NCI-H2171 treated with DMSO at 0.1 percent for 48 hours (cell line): ENCODE measurements around the gene APOD.
"Not testable (repeated sequence)": the region's sequence is repeated elsewhere in the genome, so short reads cannot be mapped to it uniquely, and the experiment has no call there.

ENCODE experiments used
- DNase-seq: peaks from one replicate; lab custom pipeline; 2025; lab: John Stamatoyannopoulos, UW

APOD gene

DNA sequence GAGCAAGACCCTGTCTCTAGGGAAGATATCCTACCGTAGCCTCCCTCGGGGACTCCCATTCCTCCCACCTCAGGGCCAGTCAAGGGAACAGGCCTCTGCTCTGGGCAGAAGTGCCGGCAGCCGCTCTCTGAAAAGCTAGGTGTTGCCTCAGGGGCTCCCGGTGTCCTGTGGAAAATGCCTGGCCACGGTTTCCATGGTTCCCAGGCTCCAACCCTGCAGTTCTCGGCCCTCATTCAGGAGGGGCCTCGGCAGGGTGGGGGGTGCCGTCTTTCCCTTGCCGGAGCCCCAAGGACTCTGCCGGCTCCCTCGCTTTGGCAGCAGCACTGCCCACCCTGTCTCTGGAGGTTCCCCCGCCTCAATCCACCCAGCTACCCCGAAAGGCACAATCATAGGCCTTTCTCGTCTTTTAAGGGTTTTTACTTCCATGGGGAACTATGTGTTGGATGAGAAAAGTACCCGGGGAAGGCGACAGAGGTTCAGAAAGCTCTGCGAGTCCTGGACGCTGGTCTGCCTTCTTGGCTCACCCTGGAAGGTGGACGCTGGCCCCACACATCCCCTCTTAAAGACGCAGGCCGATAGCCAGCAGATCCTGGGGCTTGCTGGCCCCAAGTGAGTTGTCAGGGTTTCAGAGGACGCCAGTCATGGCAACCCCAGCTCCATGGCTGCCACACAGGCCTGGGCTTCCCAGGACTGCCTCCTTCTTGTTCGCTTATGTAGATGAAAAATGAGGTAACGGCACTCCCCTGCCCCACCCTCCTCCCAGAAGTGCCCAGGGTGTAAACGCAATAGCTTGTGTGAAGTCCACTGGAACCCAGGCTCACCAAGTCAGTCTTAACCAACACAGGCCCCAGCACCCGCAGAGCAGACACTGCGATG lies 34.3 kb upstream of the APOD start:
- DNase-seq: not testable (repeated sequence)

DNA sequence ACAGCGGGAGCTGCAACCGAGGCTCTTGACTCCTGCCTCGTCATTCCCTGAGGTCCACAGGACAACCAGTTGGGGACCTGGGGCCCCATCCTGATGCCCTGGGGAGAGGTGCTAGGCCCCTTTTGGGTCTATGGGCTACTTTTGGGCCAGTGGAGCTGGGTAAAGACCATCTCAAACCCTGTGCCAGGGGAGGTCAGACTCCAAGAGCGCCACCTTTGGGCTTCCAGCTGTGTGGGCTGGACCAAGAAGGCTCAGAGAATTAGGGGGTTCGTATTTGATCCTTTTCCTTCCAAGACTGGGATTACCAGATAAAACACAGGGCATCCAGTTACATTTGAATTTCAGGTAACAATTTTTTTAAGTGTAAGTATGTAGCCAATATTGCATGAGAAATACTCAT lies 33.4 kb upstream of the APOD start:
- not testable (repeated sequence) for DNase-seq

DNA sequence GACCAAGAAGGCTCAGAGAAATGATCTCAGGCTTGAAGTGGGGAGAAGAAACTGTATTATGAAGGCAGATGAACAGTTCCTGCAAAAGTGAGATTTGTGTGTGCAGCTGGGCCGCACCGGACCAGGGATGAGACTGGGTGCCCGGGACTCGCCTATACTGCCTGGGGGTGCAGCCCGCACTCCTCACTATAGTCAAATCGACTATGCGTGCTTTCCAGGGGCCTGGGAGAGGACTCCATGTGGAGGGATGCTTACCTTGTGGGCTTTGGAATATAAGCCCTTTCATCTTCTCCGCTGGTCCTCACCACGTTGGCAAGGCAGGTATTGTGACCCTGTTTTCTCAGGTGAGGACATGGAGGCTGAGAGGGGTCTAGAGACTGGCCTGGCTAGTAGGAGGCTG lies 32.9 kb upstream of the APOD start:
- DNase-seq: no peak

DNA sequence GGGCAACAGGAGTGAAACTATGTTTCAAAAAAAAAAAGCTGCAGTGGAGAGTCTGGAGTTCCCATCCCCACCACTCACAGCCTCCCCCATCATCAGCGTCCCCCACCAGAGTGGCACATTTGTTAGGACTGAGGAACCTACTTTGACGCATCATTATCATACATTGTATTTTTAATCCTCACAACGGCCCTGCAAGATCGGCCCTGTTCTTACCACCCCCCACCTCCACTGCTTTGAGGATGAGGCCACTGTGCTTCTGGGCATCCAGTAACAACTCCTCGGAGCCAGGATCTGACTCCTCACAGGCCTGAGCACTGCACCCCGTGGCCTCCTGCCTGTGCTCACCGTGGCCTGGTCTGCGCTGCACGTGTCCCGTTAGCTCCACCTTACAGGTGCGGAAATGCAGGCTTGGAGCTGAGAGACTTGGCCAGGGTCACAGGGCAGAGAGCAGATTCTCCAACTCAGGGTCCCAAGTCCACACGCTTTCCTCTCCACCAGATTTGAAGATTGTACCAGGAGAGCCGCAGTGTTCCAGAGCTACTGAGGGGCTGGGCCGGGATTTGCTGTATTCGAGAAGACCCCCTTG lies 32.3 kb upstream of the APOD start:
- not testable (repeated sequence) for DNase-seq

DNA sequence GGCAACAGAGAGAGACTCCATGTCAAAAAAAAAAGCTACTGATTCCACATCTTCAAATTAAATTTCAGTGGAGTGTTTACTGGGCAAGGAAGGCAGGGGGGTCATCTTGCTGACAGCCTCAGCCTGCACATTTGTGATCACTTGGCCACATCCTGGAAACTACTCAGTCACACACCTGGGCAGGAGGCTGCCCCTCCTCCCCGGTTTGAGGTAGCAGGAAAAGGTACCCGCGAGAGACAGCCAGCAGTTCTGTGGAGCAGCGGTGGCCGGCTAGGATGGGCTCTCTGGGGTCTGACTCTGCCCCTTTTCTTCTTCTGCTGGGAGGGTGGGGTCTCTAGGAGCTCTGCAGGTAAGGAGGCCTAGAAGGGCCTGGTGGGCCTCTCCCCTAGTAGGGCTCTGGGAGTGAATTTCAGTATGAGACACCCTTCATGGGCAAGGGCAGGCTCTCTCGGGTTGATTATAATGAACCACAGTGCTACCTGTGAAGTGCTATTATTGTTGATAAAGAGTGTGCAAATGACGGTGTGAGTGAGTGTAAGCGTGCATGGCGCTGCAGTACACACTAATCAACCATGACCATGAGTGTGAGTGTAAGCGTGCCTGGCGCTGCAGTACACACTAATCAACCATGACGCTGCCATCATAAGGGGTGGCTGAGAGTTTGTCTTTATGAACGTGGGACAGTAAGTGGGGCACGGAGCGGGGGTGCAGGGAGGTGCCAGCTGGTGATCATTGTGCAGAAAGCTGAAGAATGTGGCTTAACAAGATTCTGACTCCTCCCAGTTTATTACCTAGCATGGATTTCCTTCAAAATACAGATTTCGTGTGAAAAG lies 31.1 kb upstream of the APOD start:
- DNase-seq: not testable (repeated sequence)

DNA sequence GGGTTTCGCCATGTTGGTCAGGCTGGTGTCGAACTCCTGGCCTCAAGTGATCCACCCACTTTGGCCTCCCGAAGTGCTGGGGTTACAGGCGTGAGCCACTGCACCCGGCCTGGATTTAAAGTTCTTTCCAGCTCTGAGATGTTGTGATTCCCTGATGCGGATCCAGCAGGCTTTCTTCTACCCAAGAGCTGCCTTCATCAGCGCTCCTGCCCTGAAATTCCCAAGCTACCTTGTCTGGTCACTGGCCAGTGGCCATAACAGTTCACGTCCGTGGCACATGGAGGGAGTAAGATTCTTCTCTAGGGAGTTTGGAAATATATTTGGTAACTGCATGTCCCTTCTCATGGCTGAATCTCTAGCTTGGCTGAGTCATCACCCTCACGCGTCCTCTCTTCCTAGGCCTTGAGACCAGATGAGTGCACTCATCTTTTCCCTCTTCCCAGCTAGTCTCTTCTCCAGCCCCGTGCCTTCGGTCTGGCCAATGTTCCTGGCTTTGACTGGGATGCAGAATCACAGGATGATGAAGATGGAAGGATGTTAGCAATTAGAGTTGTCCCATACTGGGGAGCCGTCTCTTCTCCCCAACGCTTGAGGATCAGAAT lies 29.8 kb upstream of the APOD start:
- no peak for DNase-seq

DNA sequence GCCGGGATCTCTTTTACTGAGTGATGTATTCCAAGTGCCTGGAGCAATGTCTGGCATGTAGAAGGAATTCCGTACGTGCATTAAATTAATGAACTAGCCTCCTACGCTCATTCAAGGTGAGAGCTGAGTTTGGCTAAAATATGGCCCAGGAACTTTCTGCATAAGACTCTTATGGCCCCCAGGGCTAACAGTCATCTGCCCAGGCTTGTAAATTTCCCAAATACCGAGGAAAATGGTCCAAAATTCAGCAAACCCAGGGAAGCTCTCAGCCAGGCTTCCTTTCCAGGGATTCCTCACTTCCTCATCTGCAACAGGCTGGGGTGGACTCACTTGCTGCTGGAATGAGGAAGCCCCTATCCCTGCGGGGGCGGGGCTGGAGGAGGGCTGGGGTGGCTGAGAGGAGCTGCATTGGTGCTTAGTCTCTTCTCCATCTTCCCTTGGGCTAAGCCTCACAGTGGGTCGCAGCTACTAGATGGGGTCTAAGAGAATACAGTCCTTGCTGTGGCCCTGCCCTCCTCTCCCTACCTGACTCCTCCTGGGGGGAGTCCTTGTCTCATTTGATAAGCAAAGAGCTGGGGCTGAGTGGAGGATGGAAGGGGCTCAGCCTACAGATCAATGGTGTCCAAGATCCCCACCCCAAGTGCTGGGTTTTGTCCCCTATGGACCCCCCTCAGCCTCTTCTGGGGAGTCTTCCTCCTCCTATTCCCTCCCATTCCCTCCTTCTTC lies 28.5 kb upstream of the APOD start:
- DNase-seq: no peak

DNA sequence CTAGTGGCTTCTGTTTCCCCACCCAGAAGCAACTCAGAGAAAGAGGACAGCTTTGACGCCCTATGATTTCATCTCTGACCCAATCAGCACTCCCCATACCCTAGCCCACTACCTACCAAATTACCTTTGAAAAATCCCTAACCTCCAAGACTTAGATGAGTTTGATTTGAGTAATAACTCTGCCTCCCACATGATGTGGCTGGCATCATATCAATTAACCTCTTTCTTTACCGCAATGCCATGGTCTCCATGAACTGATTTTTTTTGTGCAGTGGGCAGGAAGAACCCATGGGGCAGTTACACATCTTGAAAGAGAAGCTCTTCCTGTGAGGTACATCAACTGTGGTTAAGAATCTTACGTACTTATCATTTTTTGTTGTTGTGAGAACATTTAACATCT lies 25.5 kb upstream of the APOD start:
- DNase-seq: no peak

DNA sequence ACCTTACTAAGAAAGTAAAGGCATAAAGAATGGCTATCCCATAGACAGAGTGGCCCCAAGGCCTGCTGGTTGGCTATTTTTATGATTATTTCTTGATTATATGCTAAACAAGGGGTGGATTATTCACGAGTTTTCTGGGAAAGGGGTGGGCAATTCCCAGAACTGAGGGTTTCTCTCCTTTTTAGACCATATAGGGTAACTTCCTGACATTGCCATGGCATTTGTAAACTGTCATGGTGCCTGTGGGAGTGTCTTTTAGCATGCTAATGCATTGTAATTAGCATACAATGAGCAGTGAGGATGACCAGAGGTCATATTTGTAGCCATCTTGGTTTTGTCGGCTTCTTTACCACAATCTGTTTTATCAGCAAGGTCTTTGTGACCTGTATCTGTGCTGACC lies 18.0 kb upstream of the APOD start:
- DNase-seq: not testable (repeated sequence)

DNA sequence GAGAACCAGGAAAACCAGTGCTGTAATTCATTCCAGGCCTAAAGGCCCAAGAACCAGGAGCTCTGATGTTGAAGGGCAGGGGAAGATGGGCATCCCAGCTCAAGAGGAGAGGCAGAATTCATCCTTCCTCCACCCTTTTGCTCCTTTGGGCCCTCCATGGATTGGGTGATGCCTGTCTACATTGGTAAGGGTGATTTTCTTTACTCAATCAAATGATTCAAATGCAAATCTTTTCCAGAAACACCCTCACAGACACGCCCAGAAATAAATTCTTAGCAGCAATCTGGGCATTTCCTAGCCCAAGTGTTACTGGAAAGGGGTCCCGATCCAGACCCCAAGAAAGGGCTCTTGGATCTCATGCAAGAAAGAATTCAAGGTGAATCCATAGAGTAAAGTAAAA lies 17.6 kb upstream of the APOD start:
- DNase-seq: no peak

DNA sequence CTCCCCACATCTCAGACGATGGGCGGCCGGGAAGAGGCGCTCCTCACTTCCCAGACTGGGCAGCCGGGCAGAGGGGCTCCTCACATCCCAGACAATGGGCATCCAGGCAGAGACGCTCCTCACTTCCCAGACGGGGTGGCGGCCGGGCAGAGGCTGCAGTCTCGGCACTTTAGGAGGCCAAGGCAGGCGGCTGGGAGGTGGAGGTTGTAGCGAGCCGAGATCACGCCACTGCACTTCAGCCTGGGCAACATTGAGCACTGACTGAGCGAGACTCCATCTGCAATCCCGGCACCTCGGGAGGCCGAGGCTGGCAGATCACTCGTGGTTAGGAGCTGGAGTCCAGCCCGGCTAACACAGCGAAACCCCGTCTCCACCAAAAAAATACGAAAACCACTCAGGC lies 16.2 kb upstream of the APOD start:
- not testable (repeated sequence) for DNase-seq

DNA sequence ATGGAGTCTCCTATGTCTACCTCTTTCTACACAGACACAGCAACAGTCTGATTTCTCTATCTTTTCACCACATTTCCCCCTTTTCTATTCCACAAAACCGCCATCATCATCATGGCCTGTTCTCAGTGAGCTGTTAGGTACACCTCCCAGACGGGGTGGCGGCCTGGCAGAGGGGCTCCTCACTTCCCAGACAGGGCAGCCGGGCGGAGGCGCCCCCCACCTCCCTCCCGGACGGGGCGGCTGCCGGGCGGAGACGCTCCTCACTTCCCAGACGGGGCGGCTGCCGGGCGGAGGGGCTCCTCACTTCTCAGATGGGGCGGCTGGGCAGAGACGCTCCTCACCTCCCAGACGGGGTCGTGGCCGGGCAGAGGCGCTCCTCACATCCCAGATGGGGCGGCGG lies 15.8 kb upstream of the APOD start:
- not testable (repeated sequence) for DNase-seq

DNA sequence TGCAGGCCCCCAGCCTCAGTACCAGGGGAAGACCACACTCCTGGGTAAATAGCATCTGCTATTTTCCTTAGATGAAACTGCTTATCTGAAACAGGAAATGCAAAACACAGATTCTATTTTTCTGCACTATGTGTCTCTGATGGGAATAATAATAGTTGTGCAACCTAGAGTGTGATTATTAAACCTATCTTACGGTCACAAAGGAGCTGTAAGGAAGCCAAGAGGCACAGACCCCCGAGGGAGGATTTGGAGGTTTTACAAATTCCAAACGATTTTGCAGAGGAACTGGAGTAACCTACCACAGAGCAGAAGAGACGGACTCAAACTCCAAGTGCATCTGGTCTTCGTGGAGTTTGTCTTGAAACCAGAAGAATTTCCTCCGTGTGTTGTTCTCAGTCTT lies 14.1 kb upstream of the APOD start:
- DNase-seq: no peak

DNA sequence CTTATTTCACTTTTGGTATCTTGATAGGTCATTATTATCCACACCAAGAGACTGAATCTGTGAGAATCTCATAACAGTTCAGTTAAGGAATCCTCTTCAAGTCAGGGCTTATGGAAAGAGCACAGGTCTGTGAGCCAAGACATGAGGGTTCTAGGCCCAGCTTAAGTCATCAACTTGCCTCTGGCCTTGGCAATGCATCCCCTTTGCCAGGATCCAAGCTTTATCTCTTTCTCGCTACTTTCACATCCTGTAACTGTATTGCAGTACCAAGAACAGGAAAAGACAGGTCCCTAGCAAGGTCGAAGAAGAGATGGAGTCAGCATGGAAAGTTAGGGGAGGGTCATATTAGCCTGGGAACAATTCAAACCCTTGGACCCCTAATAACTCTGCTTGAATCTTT lies 13.5 kb upstream of the APOD start:
- no peak for DNase-seq

DNA sequence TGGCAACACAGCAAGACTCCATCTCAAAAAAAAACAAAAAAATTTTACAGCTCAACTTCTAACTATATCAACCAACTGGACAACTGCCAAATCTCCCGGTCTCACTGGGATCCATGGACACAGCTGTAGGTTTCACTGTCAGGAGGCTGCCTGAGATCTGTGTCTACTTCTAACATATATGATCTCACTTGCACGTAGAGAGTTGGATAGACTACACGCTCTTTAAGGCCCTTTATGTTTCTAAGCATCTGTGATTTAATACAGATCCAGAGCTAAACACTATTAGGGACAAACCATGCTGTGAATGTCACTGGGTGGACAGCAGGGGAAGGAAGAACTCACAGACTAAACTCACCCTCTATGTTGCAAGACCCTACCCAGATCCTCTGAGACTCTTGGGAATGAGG lies 13.0 kb upstream of the APOD start:
- no peak for DNase-seq

DNA sequence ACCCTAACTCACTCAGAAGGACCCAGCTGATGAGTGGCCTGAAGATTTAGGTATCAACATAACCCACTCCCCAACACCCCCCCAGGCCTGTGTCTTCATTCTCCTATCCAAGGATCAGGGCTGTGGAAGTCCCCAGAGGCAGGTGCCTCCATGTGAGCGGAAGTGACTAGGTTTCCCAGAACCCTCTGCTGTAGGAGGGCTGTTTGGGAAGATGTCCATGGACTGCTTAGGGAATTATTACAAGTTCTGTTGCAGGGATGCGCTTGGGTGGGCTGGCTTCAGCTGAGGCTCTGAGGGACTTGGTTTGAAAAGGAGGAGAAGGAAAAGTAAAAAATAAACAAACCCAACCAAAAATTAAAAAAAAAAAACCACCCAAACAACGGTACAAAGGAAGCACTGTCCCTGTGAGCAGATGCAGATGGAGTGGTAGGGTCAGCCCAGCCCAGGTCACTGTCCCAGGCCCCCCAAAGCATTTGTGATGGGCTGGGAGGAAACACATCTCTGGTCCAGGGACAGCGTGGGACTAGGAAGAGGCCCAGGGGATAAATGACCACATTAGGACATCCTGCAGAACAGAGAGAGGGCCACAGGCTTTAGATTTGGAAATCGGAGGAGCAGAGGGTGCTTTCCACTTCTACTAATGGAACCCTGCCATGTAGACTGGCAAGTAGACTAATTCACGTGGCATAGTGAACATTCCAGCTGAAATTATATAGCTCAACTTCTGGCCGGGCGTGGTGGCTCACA lies 12.2 kb upstream of the APOD start:
- no peak for DNase-seq

DNA sequence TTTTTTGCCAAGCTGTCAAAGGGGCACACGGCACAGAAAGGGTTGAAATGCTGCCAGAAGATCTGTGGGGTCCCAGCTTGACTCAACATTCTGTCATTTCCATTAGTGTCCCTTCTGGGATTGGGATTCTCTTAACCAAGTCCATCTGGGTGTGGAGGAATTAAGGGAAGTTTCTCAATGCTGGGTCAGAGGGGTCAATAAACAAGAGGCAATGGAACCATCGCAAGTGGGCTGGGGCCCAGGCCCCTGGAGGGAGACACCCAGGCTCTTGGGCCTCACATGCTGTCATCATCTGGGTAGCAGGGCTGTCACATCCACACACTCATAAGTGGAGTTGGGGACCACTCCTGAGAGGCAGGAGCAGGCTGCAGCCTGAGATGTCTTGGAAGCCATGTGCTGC lies 8.1 kb upstream of the APOD start:
- DNase-seq: no peak

DNA sequence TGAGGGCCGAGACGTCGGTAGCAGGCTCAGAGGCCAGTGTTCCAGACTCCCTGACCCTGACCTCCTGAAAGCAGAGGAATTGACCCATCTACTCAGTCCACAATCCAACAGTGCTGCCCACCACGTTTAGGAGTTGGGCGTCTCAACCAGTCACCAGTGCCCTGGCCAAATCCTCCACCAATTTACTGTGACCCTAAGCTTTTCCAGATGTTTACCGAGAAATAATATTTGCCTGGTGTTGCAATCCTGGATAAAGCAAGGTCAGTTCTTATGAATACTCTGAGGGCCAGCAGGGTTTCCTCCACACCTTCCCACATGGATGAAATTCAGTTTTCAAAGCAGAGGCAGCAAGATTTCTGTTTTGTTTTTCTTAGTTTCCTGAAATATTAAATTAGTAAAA lies 7.5 kb upstream of the APOD start:
- DNase-seq: no peak

DNA sequence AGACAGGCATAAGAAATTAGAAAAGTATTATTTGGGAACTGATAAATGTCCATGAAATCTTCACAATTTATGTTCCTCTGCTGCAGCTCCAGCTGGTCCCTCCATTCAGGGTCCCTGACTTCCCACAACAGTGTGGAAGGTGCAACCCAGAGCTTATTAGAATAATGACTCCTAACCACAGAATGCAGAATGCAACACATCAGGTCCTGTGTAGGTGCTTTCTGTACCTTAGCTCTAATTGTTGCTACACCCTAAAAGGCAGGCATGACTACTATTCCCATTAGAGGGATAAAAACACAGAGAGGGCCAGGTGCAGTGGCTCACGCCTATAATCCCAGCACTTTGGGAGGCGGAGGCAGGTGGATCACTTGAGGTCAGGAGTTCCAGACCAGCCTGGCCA lies 6.6 kb upstream of the APOD start:
- not testable (repeated sequence) for DNase-seq

DNA sequence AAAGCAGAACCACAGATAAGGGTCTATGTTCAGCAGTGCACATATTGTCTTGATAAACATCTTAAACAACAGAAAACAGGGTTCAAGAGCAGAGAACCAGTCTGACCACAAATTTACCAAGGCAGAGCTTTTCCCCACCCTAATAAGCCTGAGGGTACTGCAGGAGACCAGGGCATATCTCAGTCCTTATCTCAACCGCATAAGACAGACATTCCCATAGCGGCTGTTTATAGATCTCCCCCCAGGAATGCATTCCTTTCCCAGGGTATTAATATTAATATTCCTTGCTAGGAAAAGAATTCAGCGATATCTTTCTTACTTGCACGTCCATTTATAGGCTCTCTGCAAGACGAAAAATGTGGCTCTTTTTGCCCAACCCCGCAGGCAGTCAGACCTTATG lies 6.1 kb upstream of the APOD start:
- not testable (repeated sequence) for DNase-seq

DNA sequence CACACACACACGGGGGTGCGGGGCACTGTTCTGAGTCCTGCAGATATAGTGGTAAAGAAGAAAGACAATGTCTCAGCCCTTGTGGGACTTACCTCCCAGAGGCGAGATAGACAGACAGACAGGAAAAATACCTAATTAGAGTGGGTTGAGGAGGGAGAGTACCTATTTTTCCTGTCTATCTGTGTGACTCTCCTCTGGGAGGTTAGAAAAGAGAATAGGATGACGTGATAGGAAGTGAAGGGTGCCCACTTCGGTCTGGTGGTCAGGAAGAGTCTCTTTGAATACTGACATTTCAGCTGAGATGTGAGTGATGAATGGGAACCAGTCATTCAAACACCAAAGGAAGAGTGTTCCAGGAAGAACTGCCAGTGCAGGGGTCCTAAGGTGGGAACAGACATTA lies 4.1 kb upstream of the APOD start:
- DNase-seq: no peak
